Measurements from ENCODE around the gene PCNX2.

DNA sequence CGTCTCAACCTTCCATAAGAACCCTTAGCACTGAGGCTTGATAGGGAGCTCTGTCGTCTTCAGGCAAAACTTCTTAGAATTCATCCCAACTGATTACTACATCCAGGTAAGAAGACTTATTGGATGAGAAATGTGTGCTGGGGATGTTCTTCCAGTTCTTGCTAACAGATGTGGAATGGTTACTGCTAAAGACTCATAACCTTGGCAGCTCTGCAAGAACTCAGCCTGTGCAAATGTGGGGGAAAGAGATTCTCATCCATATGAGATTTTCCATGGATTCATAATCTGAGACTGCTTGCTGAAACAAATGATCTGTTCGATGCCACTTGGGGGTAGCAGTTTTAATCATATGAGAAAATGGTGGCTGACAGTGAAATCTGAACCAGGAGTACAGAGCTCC, 296.9 kb downstream of the PCNX2 start:
- TF ChIP-seq POLR2A (IDR thresholded peaks at IDR 0.05; ENCODE audit: control extremely low read depth in 1 of 2, low read depth in 2 of 2, low read length in 2 of 2) (no peak), POLR2AphosphoS5 (IDR thresholded peaks at IDR 0.05; ENCODE audit: low read depth, low read length) (no peak), CTCF (IDR thresholded peaks at IDR 0.05; ENCODE audit: control extremely low read depth in 1 of 3, insufficient read depth in 1 of 3, low read depth in 1 of 3, low read length in 3 of 3) (no peak)
